AG09319 (cell line): ENCODE data around the gene SRP68.

Source experiments
- DNase-seq: peaks from one replicate; pipeline ENCODE4 v3.0.0-alpha.2; 2010; ENCODE audit warnings: low read depth; ENCODE audit errors: extremely low read depth
- CTCF ChIP-seq: IDR thresholded peaks from 2 replicates; pipeline ENCODE4 v1.5.1; 2011; ENCODE audit warnings: low read depth, mild to moderate bottlenecking, inconsistent platforms, low read length, moderate library complexity

Gene SRP68

GRCh38 chr17:76053246-76054111, 18.8 kb downstream of the SRP68 start:
- no peak for TF ChIP-seq CTCF
- no peak for DNase-seq

GRCh38 chr17:76051561-76051960, 20.8 kb downstream of the SRP68 start:
- no peak for DNase-seq
- TF ChIP-seq CTCF = no peak

GRCh38 chr17:76050538-76051467, 21.5 kb downstream of the SRP68 start:
- no peak for TF ChIP-seq CTCF
- DNase-seq = no peak

GRCh38 chr17:76049836-76050537, 22.3 kb downstream of the SRP68 start:
- no peak for DNase-seq
- TF ChIP-seq CTCF = no peak

GRCh38 chr17:76049239-76049638, 23.1 kb downstream of the SRP68 start:
- DNase-seq = no peak
- TF ChIP-seq CTCF = no peak

- DNase-seq = no peak
- TF ChIP-seq CTCF = no peak
These were observed 23.6 kb downstream of the SRP68 start for GRCh38 chr17:76048711-76049110.
